ENCODE data around the gene PTPRN2. TPM values are rescaled to one million over a fixed set of nuclear protein-coding genes. Genes with fewer than 3 reads are reported as not detected.

PTPRN2 gene
- total and polyA plus RNA-seq, 2 experiments from 2014 or later = 0.28 TPM; not detected in 1

DNA sequence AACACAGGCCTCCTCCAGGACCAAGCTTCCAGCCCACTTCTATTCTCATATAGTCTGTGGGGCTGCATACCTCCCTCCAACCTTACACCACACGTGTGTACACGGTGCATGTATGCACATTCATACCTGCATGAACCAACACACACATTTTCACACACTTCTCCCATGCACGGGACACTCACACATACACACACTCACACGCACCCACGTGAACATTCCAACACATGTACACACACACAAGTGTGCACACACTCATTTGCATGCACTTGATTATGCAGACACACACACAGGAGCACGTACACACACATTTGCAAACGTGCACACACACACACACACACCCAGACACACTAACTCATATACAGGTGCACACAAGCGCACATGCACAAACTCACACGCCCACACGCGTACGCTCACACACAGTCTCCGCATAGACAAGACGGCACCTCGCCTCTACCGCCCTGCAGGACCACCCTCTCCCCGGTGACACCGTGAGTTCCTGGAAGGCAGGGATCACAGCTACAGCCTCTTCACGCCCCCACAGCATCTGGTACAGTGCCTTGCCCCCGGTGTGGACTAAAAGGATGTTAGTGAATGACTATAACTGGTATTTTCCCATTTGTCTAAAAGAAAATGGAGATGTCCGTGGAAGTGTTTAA, 263.8 kb downstream of the PTPRN2 start:
- no peaks in the 10 kb centered on the region for H3K27me3 ChIP-seq
- no peak overlapping the region for H3K27ac ChIP-seq
- no peak for DNase-seq (ENCODE audit: low read depth in 1 of 2, low spot score in 1 of 2)
- no peak overlapping the region for H3K4me3 ChIP-seq
- TF ChIP-seq, protein P1, sequence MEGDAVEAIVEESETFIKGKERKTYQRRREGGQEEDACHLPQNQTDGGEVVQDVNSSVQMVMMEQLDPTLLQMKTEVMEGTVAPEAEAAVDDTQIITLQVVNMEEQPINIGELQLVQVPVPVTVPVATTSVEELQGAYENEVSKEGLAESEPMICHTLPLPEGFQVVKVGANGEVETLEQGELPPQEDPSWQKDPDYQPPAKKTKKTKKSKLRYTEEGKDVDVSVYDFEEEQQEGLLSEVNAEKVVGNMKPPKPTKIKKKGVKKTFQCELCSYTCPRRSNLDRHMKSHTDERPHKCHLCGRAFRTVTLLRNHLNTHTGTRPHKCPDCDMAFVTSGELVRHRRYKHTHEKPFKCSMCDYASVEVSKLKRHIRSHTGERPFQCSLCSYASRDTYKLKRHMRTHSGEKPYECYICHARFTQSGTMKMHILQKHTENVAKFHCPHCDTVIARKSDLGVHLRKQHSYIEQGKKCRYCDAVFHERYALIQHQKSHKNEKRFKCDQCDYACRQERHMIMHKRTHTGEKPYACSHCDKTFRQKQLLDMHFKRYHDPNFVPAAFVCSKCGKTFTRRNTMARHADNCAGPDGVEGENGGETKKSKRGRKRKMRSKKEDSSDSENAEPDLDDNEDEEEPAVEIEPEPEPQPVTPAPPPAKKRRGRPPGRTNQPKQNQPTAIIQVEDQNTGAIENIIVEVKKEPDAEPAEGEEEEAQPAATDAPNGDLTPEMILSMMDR (IDR thresholded peaks at IDR 0.05; ENCODE audit: low read depth, low read length) = no peak
- H3K9me3 ChIP-seq (ENCODE audit: low read depth) = no peaks in the 10 kb centered on the region
- H3K4me1 ChIP-seq (ENCODE audit: low read depth) = no peaks in the 10 kb centered on the region
- H3K36me3 ChIP-seq = no peaks in the 10 kb centered on the region

DNA sequence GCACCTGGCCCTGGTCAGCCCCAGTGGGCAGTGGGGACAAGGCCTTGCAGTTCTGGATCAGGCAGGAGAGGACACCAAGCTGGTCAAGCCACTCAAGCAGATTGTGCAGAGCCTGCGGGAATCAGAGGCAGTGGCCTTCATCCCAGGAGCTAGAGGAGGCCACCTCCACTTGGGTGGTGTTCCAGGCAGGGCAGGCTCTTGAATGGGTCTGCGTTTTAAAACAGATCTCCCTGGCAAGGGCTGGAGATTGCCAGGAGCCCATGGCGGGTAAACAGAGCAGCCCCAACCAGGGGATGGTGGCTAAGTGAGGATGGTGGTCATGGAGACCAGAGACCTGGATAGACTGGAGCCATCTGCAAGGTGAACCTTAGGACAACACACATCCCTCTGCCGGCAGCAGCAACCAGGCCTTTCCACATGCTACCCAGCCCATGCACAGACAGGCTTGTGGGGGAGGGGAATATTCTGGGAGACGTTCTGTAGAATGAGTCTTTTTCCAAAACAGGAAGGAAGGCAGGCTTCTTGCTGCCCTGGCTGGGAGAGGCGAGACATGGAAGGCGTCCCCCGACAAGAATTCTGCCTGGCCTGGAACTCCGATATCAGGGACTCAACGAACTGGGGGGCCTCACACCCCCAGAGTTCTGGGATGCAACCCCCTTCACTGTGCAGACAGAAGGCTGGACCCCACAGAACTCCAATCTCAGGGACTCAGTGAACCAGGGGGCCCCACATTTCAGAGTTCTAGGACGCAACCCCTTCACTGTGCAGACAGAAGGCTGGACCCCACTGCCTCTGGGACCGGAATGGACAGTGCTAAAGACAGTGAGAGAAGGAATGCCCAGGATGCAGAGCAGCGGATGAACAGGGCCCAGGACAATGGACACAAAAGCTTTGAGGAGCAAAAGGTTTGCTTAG, 264.8 kb downstream of the PTPRN2 start:
- Histone ChIP-seq H3K9me3 (ENCODE audit: low read depth) (no peaks in the 10 kb centered on the region), H3K27me3 (no peaks in the 10 kb centered on the region), H3K27ac (no peak overlapping the region), H3K36me3 (no peaks in the 10 kb centered on the region), H3K4me3 (no peak overlapping the region), H3K4me1 (ENCODE audit: low read depth) (no peaks in the 10 kb centered on the region)
- DNase-seq (ENCODE audit: low read depth in 1 of 2, low spot score in 1 of 2) = no peak
- TF ChIP-seq, protein P1 (IDR thresholded peaks at IDR 0.05; ENCODE audit: low read depth, low read length) = no peak

DNA sequence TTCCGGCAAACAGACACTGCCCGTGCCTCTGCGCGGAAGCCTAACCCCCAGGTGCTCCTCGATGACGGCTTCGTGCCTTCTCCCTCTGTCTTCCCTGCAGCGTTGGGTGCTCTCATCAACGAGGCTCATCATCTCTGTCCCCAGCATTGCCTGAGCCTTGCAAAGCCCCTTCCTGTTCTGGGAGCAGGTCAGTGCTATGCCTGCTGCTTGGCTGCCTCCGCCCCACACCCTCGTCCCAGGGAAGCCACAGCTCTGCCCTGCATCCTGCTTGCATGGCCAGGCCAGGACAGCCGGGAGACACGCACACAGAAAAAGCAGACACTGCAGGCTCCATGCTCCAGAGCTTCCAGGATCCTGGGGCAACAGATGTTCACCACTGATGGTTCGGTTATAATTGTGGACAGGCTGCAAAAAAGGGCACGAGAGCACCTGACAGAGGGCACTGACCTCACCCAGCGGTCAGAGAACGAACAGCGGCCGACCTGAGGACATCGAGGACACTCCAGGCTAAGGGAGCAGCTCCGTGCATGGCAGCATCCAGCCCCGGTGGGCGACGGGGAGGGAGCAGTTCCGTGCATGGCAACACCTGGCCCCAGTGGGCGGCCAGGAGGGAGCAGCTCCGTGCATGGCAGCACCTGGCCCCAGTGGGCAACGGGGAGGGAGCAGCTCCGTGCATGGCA, 265.5 kb downstream of the PTPRN2 start:
- Histone ChIP-seq H3K36me3 (no peaks in the 10 kb centered on the region), H3K9me3 (ENCODE audit: low read depth) (no peaks in the 10 kb centered on the region), H3K27ac (no peak overlapping the region), H3K4me3 (no peak overlapping the region), H3K27me3 (no peaks in the 10 kb centered on the region), H3K4me1 (ENCODE audit: low read depth) (no peaks in the 10 kb centered on the region)
- no peak for DNase-seq (ENCODE audit: low read depth in 1 of 2, low spot score in 1 of 2)
- TF ChIP-seq, protein P1 (IDR thresholded peaks at IDR 0.05; ENCODE audit: low read depth, low read length) = no peak

DNA sequence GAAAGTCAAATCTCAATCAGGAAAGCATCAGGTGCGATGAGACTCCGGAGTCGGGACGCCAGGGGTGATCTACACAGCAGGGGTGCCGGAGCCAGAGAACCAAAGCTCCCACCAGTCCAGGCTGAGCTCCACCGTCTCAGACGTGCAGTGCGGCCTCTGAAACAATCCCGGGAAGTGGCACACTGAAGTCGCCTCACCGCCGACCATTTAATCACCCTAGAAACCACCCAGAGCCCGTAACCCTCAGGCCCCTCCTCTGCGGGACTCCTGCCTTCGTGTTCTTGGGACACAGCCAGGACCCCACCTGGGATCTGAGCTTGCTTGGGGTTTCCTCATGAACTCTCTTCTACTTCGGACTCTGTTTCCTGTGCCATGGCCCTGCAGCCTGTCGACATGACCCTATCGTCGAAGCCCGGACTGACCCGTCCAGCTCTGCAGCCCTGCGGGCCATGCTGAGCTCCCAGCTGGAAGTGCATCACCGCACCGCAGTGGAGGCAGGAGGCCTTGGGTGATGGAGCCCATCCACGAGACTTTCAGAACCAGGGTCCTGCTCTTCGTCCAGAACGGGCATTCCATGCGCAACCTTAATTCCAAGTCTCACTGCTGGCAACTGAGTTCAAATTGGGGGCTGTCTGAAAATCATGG, 266.4 kb downstream of the PTPRN2 start:
- H3K9me3 ChIP-seq (ENCODE audit: low read depth) = no peaks in the 10 kb centered on the region
- H3K4me1 ChIP-seq (ENCODE audit: low read depth) = no peaks in the 10 kb centered on the region
- H3K27ac ChIP-seq = no peak overlapping the region
- TF ChIP-seq, protein P1 (IDR thresholded peaks at IDR 0.05; ENCODE audit: low read depth, low read length) = no peak
- DNase-seq (ENCODE audit: low read depth in 1 of 2, low spot score in 1 of 2) = no peak
- no peak overlapping the region for H3K4me3 ChIP-seq
- H3K36me3 ChIP-seq = no peaks in the 10 kb centered on the region
- H3K27me3 ChIP-seq = no peaks in the 10 kb centered on the region

DNA sequence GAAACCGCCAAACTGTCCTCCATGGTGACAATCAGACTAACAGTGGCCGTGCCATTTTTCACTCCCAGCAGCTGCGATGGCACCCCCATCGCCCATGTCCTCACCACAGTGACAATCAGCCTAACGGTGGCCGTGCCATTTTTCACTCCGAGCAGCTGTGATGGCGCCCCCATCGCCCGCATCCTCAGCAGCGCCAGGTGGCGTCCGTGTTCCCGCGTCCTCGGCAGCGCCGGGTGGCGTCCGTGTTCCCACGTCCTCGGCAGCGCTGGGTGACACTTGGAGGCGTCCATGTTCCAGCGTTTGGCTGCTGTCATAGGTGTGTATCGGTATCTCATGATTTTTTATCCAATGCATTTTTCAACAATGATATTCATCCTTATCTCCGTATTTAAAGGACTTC, 267.3 kb downstream of the PTPRN2 start:
- H3K4me1 ChIP-seq (ENCODE audit: low read depth) = no peaks in the 10 kb centered on the region
- no peaks in the 10 kb centered on the region for H3K9me3 ChIP-seq (ENCODE audit: low read depth)
- no peaks in the 10 kb centered on the region for H3K36me3 ChIP-seq
- no peak for DNase-seq (ENCODE audit: low read depth in 1 of 2, low spot score in 1 of 2)
- H3K4me3 ChIP-seq = no peak overlapping the region
- TF ChIP-seq, protein P1 (IDR thresholded peaks at IDR 0.05; ENCODE audit: low read depth, low read length) = no peak
- H3K27ac ChIP-seq = no peak overlapping the region
- H3K27me3 ChIP-seq = no peaks in the 10 kb centered on the region

Data from cardiac muscle cell (in vitro differentiated cells and primary cell).